Neural progenitor cell (in vitro differentiated cells): ENCODE measurements around the gene ID2. TPM values are rescaled to one million over a fixed set of nuclear protein-coding genes. Genes with fewer than 3 reads are reported as not detected.

ENCODE experiments used
- DNase-seq: peaks from one replicate; pipeline ENCODE4 v3.0.0-alpha.2; 2016; ENCODE audit warnings: low spot score
- H2AFZ ChIP-seq: fragments of 200-600 bp; sonication (generic); replicated peaks from 2 replicates; pipeline ENCODE4 v1.6.1; 2016; ENCODE audit warnings: antibody characterized with exemption
- H3F3A ChIP-seq: fragments of 200-600 bp; sonication (generic); 2 replicates; pipeline ENCODE4 v1.6.1; 2016; ENCODE audit warnings: antibody characterized with exemption, low read depth
- H3K27ac ChIP-seq: fragments of 200-600 bp; sonication (generic); 2 replicates; pipeline ENCODE4 v1.5.1; 2016; ENCODE audit warnings: mild to moderate bottlenecking
- H3K27me3 ChIP-seq: fragments of 200-600 bp; sonication (generic); 2 replicates; pipeline ENCODE4 v1.6.1; 2016; ENCODE audit warnings: mild to moderate bottlenecking, moderate library complexity
- H3K36me3 ChIP-seq: fragments of 200-600 bp; sonication (generic); 2 replicates; pipeline ENCODE4 v1.5.1; 2016
- H3K4me1 ChIP-seq: fragments of 200-600 bp; sonication (generic); 2 replicates; pipeline ENCODE4 v1.6.1; 2016; ENCODE audit warnings: mixed run types
- H3K4me2 ChIP-seq: fragments of 200-600 bp; sonication (generic); 2 replicates; pipeline ENCODE4 v1.6.1; 2016
- H3K4me3 ChIP-seq: fragments of 200-600 bp; sonication (generic); 2 replicates; pipeline ENCODE4 v1.5.1; 2016
- H3K79me2 ChIP-seq: fragments of 200-600 bp; sonication (generic); 2 replicates; pipeline ENCODE4 v1.6.1; 2016; ENCODE audit warnings: low read depth
- H3K9ac ChIP-seq: fragments of 200-600 bp; sonication (generic); 2 replicates; pipeline ENCODE4 v1.6.1; 2016
- H3K9me3 ChIP-seq: fragments of 200-600 bp; sonication (generic); 2 replicates; pipeline ENCODE4 v1.5.1; 2016; ENCODE audit warnings: low read depth
- H4K20me1 ChIP-seq: fragments of 200-600 bp; sonication (generic); 2 replicates; pipeline ENCODE4 v1.6.1; 2016; ENCODE audit warnings: low read depth
- H3K27ac Mint-ChIP-seq: 3 replicates; pipeline ENCODE4 v1.8.0; 2021; ENCODE audit warnings: mixed read lengths
- H3K27me3 Mint-ChIP-seq: 2 replicates; pipeline ENCODE4 v1.8.0; 2022; ENCODE audit warnings: low read depth, mild to moderate bottlenecking, inconsistent platforms, moderate library complexity, mixed read lengths; ENCODE audit not compliant: insufficient read depth
- H3K36me3 Mint-ChIP-seq: 3 replicates; pipeline ENCODE4 v1.8.0; 2021; ENCODE audit warnings: mixed read lengths
- H3K4me1 Mint-ChIP-seq: 3 replicates; pipeline ENCODE4 v1.8.0; 2021; ENCODE audit warnings: mixed read lengths
- H3K4me3 Mint-ChIP-seq: 3 replicates; pipeline ENCODE4 v1.8.0; 2021; ENCODE audit warnings: mild to moderate bottlenecking, moderate library complexity, mixed read lengths
- H3K9me3 Mint-ChIP-seq: 3 replicates; pipeline ENCODE4 v1.8.0; 2020; ENCODE audit warnings: mixed read lengths
- EZH2 ChIP-seq: fragments of 200-600 bp; sonication (generic); IDR thresholded peaks from 2 replicates; pipeline ENCODE4 v1.6.1; 2017; ENCODE audit warnings: antibody characterized with exemption, mild to moderate bottlenecking, moderate library complexity
- EZH2phosphoT487 ChIP-seq: fragments of 200-600 bp; sonication (generic); IDR thresholded peaks from 2 replicates; pipeline ENCODE4 v1.6.1; 2017; ENCODE audit warnings: antibody characterized with exemption
- total RNA-seq: library from RNA; depleted of rRNA; stranded (reverse); fragments of >200 nt; gene quantifications from 2 replicates; pipeline ENCODE4 v1.2.3, GENCODE V29; 2015; ENCODE audit warnings: low replicate concordance
- TF ChIP-seq, protein P1 (sequence below): fragments of 200-600 bp; sonication (generic); IDR thresholded peaks from 2 replicates; pipeline ENCODE4 v1.5.1; 2017; ENCODE audit warnings: antibody characterized with exemption, mild to moderate bottlenecking

Gene ID2
- total RNA-seq, 1 donor from 2014 or later, result 140 TPM

DNA sequence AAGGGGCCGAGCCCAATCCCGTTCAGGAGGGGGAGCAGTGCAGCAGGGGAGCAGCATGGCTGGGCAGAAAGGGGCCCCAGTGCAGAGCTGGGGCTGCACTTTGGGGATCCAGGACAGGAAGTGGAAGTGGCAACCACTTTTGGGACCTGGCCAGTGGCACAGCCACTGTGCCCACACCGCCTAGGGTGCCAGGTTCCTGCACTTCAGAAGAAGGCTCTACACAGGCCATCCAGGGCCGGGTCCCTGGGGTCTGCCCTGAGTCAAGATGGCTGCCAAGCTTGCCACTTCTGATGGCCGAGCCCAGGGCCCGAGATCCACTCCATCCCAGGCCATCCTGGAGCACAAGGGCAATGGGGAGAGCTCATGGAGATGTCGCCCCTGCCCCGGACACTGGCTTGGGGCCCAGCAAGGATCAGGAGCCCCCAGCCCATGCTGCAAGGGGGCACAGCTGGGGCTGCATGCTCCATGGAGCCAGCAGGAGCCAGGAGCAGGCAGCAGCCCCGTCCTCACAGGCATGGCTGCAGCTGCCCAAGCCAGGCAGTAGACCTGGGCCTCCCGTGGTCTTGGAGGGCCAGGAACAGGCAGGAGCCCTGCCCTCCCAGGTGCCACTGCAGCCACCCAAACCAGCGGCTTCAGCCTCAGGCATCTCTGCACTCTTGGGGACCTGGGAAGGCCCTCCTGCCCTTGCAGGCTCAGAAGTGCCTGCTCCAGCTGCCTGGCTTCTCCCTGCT lies 35.0 kb upstream of the ID2 start:
- H3K4me2 ChIP-seq, result no peak overlapping the region
- H3K79me2 ChIP-seq, result no peaks in the 10 kb centered on the region
- no peaks in the 10 kb centered on the region for H4K20me1 ChIP-seq
- H3K27me3 ChIP-seq, result no peaks in the 10 kb centered on the region
- H3K9ac ChIP-seq, result no peak overlapping the region
- no peak overlapping the region for H3K4me3 Mint-ChIP-seq
- H3K27me3 Mint-ChIP-seq, result peaks cover 27% of the 10 kb centered on the region
- peaks cover 44% of the 10 kb centered on the region for H3K4me1 Mint-ChIP-seq
- H3K9me3 Mint-ChIP-seq, result peaks cover 25% of the 10 kb centered on the region
- no peak overlapping the region for H3K27ac ChIP-seq
- TF ChIP-seq EZH2phosphoT487, result no peak
- TF ChIP-seq, protein P1, sequence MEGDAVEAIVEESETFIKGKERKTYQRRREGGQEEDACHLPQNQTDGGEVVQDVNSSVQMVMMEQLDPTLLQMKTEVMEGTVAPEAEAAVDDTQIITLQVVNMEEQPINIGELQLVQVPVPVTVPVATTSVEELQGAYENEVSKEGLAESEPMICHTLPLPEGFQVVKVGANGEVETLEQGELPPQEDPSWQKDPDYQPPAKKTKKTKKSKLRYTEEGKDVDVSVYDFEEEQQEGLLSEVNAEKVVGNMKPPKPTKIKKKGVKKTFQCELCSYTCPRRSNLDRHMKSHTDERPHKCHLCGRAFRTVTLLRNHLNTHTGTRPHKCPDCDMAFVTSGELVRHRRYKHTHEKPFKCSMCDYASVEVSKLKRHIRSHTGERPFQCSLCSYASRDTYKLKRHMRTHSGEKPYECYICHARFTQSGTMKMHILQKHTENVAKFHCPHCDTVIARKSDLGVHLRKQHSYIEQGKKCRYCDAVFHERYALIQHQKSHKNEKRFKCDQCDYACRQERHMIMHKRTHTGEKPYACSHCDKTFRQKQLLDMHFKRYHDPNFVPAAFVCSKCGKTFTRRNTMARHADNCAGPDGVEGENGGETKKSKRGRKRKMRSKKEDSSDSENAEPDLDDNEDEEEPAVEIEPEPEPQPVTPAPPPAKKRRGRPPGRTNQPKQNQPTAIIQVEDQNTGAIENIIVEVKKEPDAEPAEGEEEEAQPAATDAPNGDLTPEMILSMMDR, result no peak
- TF ChIP-seq EZH2, result no peak
- peaks cover 16% of the 10 kb centered on the region for H3K4me1 ChIP-seq
- H2AFZ ChIP-seq, result no peak overlapping the region
- H3F3A ChIP-seq, result peaks cover 25% of the 10 kb centered on the region
- H3K36me3 Mint-ChIP-seq, result peaks cover 12% of the 10 kb centered on the region
- H3K9me3 ChIP-seq, result no peaks in the 10 kb centered on the region
- no peaks in the 10 kb centered on the region for H3K36me3 ChIP-seq
- H3K27ac Mint-ChIP-seq, result no peak overlapping the region
- no peak overlapping the region for H3K4me3 ChIP-seq
- DNase-seq, result no peak

DNA sequence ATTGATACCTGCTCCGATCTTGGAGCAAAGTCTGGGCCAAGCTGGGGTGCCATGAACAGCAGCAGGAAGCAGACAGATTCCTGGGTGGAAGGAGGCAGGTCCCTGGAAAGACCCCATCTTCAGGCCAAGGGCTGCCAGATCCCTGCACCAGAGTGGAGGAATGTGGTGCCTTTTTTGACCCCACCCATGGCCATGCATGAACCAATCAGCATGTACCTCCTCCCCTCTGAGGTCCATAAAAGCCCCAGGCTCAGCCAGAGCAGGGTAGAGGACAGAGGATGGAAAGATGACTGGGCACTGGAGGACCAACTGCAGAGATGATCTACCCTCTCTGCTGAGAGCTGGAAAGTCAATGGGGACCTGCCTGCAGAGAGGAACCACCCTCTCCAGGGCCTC lies 34.4 kb upstream of the ID2 start:
- no peaks in the 10 kb centered on the region for H3K36me3 ChIP-seq
- Mint-ChIP-seq H3K36me3 (peaks cover 13% of the 10 kb centered on the region), H3K4me1 (peaks cover 39% of the 10 kb centered on the region), H3K27me3 (peaks cover 32% of the 10 kb centered on the region), H3K4me3 (no peak overlapping the region), H3K9me3 (peaks cover 27% of the 10 kb centered on the region), H3K27ac (peak overlapping the region; percentile 78)
- H3K27me3 ChIP-seq, result no peaks in the 10 kb centered on the region
- peaks cover 11% of the 10 kb centered on the region for H3K4me1 ChIP-seq
- H3K4me2 ChIP-seq, result no peak overlapping the region
- peaks cover 20% of the 10 kb centered on the region for H3F3A ChIP-seq
- no peak overlapping the region for H2AFZ ChIP-seq
- no peak overlapping the region for H3K4me3 ChIP-seq
- H3K79me2 ChIP-seq, result no peaks in the 10 kb centered on the region
- H3K9me3 ChIP-seq, result no peaks in the 10 kb centered on the region
- DNase-seq, result no peak
- TF ChIP-seq EZH2 (no peak), EZH2phosphoT487 (no peak)
- TF ChIP-seq, protein P1, result no peak
- H3K27ac ChIP-seq, result no peak overlapping the region
- H3K9ac ChIP-seq, result no peak overlapping the region
- no peaks in the 10 kb centered on the region for H4K20me1 ChIP-seq

DNA sequence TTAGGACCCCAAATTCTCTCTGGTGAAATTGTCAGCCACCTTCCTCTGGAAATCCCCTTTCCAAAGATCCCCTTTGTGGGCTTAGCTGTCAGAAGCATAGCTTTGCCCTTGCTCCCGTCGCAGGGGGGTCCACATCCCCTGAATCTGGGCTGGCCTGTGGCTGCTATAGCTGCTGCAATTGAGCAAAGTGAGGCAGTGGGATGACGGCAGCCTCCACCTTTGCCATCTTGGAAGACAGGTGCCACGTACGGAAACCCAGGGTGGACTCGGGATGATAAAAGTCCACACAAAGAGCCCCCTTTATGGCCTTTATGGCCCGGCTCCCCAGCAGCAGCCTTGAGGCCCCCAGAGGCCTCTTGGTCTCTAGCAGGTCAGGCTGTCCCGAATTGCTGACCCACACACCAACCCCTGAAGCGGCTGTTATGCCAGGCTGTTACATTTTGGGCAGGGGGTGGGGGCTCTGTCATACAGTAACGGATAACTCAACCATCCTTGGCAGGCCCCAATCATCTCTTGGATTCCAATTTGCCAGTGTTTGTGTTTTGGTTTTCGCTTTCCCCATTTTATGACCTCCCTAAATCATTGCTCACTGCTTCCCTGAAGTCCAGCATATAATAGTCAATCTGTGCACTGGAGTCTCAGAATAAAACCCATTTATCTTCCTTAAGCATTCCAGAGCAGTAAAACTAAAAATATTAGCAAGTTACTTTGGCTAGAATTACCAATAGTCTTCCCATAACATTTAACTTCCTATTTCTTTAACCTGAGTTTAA lies 33.2 kb upstream of the ID2 start:
- Histone ChIP-seq H3K4me1 (peaks cover 10% of the 10 kb centered on the region), H3K9me3 (no peaks in the 10 kb centered on the region), H3K79me2 (no peaks in the 10 kb centered on the region), H4K20me1 (no peaks in the 10 kb centered on the region), H3F3A (peaks cover 13% of the 10 kb centered on the region), H3K36me3 (no peaks in the 10 kb centered on the region), H3K4me2 (no peak overlapping the region), H3K4me3 (no peak overlapping the region), H3K9ac (no peak overlapping the region), H2AFZ (no peak overlapping the region), H3K27ac (no peak overlapping the region), H3K27me3 (no peaks in the 10 kb centered on the region)
- TF ChIP-seq EZH2, result no peak
- no peak for TF ChIP-seq EZH2phosphoT487
- TF ChIP-seq, protein P1, result no peak
- H3K4me3 Mint-ChIP-seq, result peak overlapping the region; percentile 50
- peak overlapping the region; percentile 74 for H3K27ac Mint-ChIP-seq
- no peak for DNase-seq
- H3K9me3 Mint-ChIP-seq, result peaks cover 30% of the 10 kb centered on the region
- H3K27me3 Mint-ChIP-seq, result peaks cover 30% of the 10 kb centered on the region
- H3K4me1 Mint-ChIP-seq, result peaks cover 39% of the 10 kb centered on the region
- peaks cover 13% of the 10 kb centered on the region for H3K36me3 Mint-ChIP-seq
